MCF 10A (cell line): ENCODE results near the gene FASTK. TPM values are rescaled to one million over a fixed set of nuclear protein-coding genes. Genes with fewer than 3 reads are reported as not detected.
A peak's percentile ranks its signal among the peaks of the same experiment; 100 is the strongest.

Source experiments
- BruUV-seq: library from RNA; stranded (reverse); fragments of 400-500 nt; replicated peaks from 2 replicates; lab custom pipeline; 2021; lab: Mats Ljungman, UMichigan
- CTCF ChIA-PET: fragments of 300-600 bp; sonication (Branson Sonifier 250); formaldehyde crosslinking; extraction: SDS; loops from one replicate; lab custom pipeline; 2021; ENCODE audit warnings: antibody characterized with exemption, inconsistent platforms; lab: Yijun Ruan, JAX
- POLR2A ChIA-PET: fragments of 300-600, 350-650 bp; sonication (Branson Sonifier 250); formaldehyde crosslinking; extraction: SDS; loops from one replicate; lab custom pipeline; 2020; ENCODE audit warnings: antibody characterized with exemption, inconsistent platforms; lab: Yijun Ruan, JAX
- DNase-seq: peaks from one replicate; pipeline ENCODE4 v3.0.0-alpha.2; 2018; ENCODE audit not compliant: unreplicated experiment
- H3K27ac Mint-ChIP-seq: one replicate; pipeline ENCODE4 v1.8.0; 2022; ENCODE audit warnings: mild to moderate bottlenecking, low read depth, mixed read lengths; ENCODE audit not compliant: unreplicated experiment
- H3K27me3 Mint-ChIP-seq: one replicate; pipeline ENCODE4 v1.8.0; 2022; ENCODE audit warnings: mixed read lengths; ENCODE audit not compliant: insufficient read depth, unreplicated experiment
- H3K36me3 Mint-ChIP-seq: one replicate; pipeline ENCODE4 v1.8.0; 2022; ENCODE audit warnings: mild to moderate bottlenecking, moderate library complexity, mixed read lengths; ENCODE audit not compliant: insufficient read depth, unreplicated experiment
- H3K4me1 Mint-ChIP-seq: one replicate; pipeline ENCODE4 v1.8.0; 2022; ENCODE audit warnings: mixed read lengths; ENCODE audit not compliant: insufficient read depth, unreplicated experiment
- H3K4me3 Mint-ChIP-seq: one replicate; pipeline ENCODE4 v1.8.0; 2022; ENCODE audit warnings: mild to moderate bottlenecking, moderate library complexity, mixed read lengths; ENCODE audit not compliant: unreplicated experiment
- H3K9me3 Mint-ChIP-seq: one replicate; pipeline ENCODE4 v1.8.0; 2022; ENCODE audit warnings: mixed read lengths; ENCODE audit not compliant: unreplicated experiment
- intact Hi-C: fragments of 100-400 bp; cut with micrococcal nuclease; formaldehyde crosslinking; loops from 2 replicates; pipeline ENCODE4 v1.14.1; 2022
- total RNA-seq: library from RNA; stranded (reverse); gene quantifications from 2 replicates; pipeline ENCODE4 v1.2.3, GENCODE V29; 2022
- TF ChIP-seq, protein P1 (sequence below): fragments of 200-600 bp; IDR thresholded peaks from one replicate; pipeline ENCODE4 v1.8.0; 2022; ENCODE audit warnings: antibody characterized with exemption, mild to moderate bottlenecking; ENCODE audit not compliant: unreplicated experiment

FASTK gene
- total RNA-seq, 1 experiment from 2014 or later, result 79.3 TPM

DNA sequence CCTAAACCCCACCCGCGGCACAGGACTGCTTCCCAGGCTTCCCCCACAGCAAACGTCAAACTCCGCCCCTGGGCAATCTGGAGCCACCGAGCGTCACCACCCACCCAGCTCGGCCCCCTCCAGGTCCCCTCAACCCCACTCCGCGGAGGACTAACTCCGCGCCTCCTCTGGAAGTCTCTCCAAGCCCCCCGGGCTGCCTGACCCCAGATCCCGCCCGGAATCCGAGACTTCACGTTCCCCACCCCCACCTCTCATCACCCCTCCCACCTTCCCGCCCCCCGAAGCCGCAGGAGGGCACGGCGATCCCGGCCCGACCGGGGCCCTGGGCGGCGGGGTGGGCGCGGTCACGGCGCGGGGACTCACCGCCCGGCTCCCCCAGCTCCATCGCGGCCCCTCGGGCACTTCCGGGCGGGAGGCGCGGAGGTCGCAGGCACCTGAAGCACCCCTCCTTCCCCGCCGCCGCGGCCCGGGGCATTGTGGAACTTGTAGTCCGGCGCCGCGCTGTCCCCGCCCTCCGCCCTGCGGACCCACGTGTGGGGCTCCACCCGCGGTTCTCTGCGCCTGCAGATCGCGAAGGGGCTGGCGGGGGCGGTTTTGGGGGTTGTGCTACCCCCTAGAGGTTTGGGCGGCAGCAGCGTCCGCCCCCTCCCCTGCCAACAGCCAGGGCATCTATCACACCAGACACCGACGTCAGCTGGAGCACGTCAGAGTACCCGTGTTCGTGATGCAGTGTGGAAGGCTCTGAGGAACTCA, 2.6 kb upstream of the FASTK start, which contains the start of gene TMUB1:
TMUB1 (minus strand) TSS at position 423 of the 753 bp plus-strand sequence. CDS start 930 bp downstream, outside the sequence.
- POLR2A ChIA-PET, result interaction anchor here (0.7 to 10.0 kb wide), 7 partner anchors 10 to 149 kb away, joined by 3 to 151 read pairs (median 3); partner anchors contain the start of genes ABCB8, CDK5, CHPF2 and SLC4A2
- H3K36me3 Mint-ChIP-seq, result peaks cover 15% of the 10 kb centered on the region

DNA sequence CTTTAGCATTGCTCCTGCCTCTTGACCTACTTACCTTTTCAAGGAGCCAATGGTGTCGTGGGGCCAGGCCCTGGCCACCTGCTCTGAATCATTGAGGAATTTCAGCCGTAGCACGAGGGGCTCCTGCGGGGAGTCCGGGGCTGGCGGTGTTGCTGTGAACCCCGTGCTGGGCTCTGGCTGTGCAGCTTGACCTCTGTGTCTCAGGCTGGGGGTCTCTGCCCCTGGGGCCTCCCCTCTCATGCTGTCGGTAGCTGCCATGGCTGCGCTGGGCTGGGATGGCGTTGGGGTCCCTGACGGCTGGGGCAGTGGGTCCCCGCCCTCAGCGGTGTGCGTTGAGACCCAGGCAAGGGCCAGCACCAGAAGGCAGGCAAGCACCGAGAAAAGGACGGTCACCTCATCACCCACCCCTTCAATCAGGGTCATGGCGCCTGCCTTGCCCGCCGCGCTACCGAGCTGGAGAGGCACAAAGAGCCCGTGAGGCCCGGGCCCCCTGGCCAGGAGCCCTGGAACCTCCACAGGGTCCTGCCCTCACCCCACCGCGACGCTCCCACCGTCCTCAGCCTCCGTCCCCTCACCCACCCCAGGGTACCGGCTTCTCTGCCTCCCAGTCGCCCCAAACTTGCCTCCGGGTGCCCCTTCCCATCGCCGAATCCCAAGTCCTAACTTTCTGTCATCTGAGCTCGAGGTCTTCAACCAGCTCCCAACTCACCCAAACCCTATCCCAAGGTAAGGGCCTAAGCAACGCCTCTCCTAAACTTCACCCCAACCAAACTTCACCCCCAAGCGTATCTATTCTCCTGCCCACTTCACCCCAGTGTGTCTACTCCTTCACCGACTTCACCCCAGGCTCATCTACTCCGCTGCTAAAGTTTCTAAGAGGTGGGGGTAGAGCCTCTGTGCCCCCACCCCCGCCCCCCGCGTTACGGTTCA, 1.8 kb upstream of the FASTK start:
- DNase-seq, result no peak
- no peaks in the 10 kb centered on the region for H3K9me3 Mint-ChIP-seq
- no TSS peak for BruUV-seq
- POLR2A ChIA-PET, result interaction anchor here (0.7 to 10.0 kb wide), 7 partner anchors 9 to 150 kb away, joined by 3 to 151 read pairs (median 3); partner anchors contain the start of genes ABCB8, CDK5, CHPF2 and SLC4A2
- TF ChIP-seq, protein P1, sequence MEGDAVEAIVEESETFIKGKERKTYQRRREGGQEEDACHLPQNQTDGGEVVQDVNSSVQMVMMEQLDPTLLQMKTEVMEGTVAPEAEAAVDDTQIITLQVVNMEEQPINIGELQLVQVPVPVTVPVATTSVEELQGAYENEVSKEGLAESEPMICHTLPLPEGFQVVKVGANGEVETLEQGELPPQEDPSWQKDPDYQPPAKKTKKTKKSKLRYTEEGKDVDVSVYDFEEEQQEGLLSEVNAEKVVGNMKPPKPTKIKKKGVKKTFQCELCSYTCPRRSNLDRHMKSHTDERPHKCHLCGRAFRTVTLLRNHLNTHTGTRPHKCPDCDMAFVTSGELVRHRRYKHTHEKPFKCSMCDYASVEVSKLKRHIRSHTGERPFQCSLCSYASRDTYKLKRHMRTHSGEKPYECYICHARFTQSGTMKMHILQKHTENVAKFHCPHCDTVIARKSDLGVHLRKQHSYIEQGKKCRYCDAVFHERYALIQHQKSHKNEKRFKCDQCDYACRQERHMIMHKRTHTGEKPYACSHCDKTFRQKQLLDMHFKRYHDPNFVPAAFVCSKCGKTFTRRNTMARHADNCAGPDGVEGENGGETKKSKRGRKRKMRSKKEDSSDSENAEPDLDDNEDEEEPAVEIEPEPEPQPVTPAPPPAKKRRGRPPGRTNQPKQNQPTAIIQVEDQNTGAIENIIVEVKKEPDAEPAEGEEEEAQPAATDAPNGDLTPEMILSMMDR, result no peak
- H3K27me3 Mint-ChIP-seq, result no peaks in the 10 kb centered on the region
- peak overlapping the region; percentile 91 for H3K4me3 Mint-ChIP-seq
- peaks cover 15% of the 10 kb centered on the region for H3K36me3 Mint-ChIP-seq
- CTCF ChIA-PET, result interaction anchor here (0.6 to 15.0 kb wide), 3 partner anchors 27 to 661 kb away, joined by 3 to 315 read pairs (median 3); no protein-coding TSS in a partner anchor
- H3K27ac Mint-ChIP-seq, result peak overlapping the region; percentile 85
- intact Hi-C loops, result no loop called here
- H3K4me1 Mint-ChIP-seq, result peaks cover 35% of the 10 kb centered on the region

More for the DNA sequence above, 2.6 kb upstream of the FASTK start, which contains the start of gene TMUB1:
- Mint-ChIP-seq H3K4me3 (peak within 1 kb of the TSS; percentile 91), H3K27ac (peak within 1 kb of the TSS; percentile 85), H3K9me3 (no peaks in the 10 kb centered on the region), H3K27me3 (no peaks in the 10 kb centered on the region), H3K4me1 (peaks cover 32% of the 10 kb centered on the region)
- CTCF ChIA-PET, result interaction anchor here (0.6 to 15.0 kb wide), 5 partner anchors 11 to 1336 kb away, joined by 3 to 315 read pairs (median 3); no protein-coding TSS in a partner anchor
- TF ChIP-seq, protein P1, result no peak
- DNase-seq, result peak; percentile 52
- no TSS peak for BruUV-seq
- intact Hi-C loops, result no loop called here

DNA sequence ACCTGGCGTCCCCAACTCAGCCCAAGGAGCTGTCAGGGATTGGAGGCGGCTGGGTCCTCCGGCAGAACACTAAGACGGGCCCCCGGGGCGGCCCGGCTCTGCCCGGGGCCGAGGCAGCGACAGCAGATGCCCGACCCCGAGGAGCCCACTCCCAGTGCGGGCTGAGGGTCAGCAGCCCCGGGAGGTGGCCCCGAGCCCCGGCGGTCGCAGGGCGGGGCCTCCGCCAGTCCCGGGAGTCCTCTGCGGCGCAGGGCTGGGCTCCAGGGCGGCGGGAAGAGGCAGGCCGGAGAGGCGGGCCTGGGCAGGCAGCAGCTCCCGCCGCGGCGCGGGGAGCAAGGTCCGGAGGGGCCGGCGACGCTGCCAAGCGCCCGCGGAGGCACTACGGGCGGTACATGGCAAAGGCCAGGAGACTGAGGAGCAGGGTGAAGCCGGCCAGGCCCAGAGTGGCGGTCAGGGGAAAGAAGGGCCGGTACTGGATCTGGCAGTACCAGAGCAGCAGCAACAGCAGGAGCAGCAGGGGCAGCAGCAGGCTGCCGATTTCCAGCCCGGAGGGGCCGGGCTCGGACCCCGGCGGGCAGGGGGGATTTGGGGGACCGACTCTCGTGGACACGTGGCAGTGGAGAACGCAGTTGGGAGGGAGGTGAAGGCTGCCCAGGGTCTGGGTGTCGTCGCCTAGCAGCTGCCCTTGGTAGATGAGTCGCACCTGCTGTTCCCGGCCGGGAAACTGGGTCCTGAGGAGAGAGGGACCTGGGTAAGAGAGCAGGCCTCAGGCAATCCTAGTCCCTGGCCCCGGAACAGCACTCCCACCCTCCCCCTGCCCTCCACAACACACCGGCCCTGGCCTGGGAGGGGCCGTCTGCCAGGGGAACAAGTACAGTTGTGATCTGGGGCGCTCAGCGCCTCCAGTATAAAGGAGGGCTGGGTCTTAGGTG, 827 bp upstream of the FASTK start:
- TF ChIP-seq, protein P1, result no peak
- Mint-ChIP-seq H3K9me3 (no peaks in the 10 kb centered on the region), H3K27me3 (no peaks in the 10 kb centered on the region), H3K4me3 (peak overlapping the region; percentile 91), H3K36me3 (peaks cover 9% of the 10 kb centered on the region), H3K27ac (peak overlapping the region; percentile 83), H3K4me1 (peaks cover 35% of the 10 kb centered on the region)
- ChIA-PET CTCF (interaction anchor here (0.6 to 15.0 kb wide), 4 partner anchors 9 to 40 kb away, joined by 3 to 315 read pairs (median 3); no protein-coding TSS in a partner anchor), POLR2A (interaction anchor here (1.1 to 10.0 kb wide), 5 partner anchors 21 to 53 kb away, joined by 4 to 151 read pairs (median 12); partner anchors contain the start of genes ABCB8, CDK5 and SLC4A2)
- DNase-seq, result peak; percentile 42
- BruUV-seq, result no TSS peak
- intact Hi-C loops, result loop anchor here (2.0 kb wide), 1 partner anchor 53 kb away; the partner anchor contains the start of gene ABCB8
